ENCODE results near the gene RBM47.

Gene RBM47

GRCh38 chr4:40507977-40508376, 121.7 kb downstream of the RBM47 start:
- in situ Hi-C loops (cut with MboI; ENCODE audit: low pct_unique_long_range_greater_than_20kb, low sequenced_read_pairs, unreplicated experiment): no loop called here
- no peak for TF ChIP-seq CTCF (IDR thresholded peaks at IDR 0.05; ENCODE audit: extremely low read depth, insufficient read depth, missing control alignments)
- no peak for DNase-seq (ENCODE audit: low spot score)

- in situ Hi-C loops (cut with MboI; ENCODE audit: low pct_unique_long_range_greater_than_20kb, low sequenced_read_pairs, unreplicated experiment): no loop called here
- no peak for TF ChIP-seq CTCF (IDR thresholded peaks at IDR 0.05; ENCODE audit: extremely low read depth, insufficient read depth, missing control alignments)
These were observed 123.2 kb downstream of the RBM47 start for GRCh38 chr4:40506492-40506891.

GRCh38 chr4:40506066-40506465, 123.6 kb downstream of the RBM47 start:
- in situ Hi-C loops (cut with MboI; ENCODE audit: low pct_unique_long_range_greater_than_20kb, low sequenced_read_pairs, unreplicated experiment): no loop called here

More at GRCh38 chr4:40506492-40506891, 123.2 kb downstream of the RBM47 start:
- DNase-seq (ENCODE audit: low spot score): no peak

GRCh38 chr4:40502934-40503333, 126.7 kb downstream of the RBM47 start:
- peak; percentile 36 for DNase-seq (ENCODE audit: low spot score)
- no peak for TF ChIP-seq CTCF (IDR thresholded peaks at IDR 0.05; ENCODE audit: extremely low read depth, insufficient read depth, missing control alignments)
- in situ Hi-C loops (cut with MboI; ENCODE audit: low pct_unique_long_range_greater_than_20kb, low sequenced_read_pairs, unreplicated experiment): no loop called here

More at GRCh38 chr4:40506066-40506465, 123.6 kb downstream of the RBM47 start:
- DNase-seq (ENCODE audit: low spot score): no peak
- no peak for TF ChIP-seq CTCF (IDR thresholded peaks at IDR 0.05; ENCODE audit: extremely low read depth, insufficient read depth, missing control alignments)

GRCh38 chr4:40502220-40502619, 127.4 kb downstream of the RBM47 start:
- no peak for TF ChIP-seq CTCF (IDR thresholded peaks at IDR 0.05; ENCODE audit: extremely low read depth, insufficient read depth, missing control alignments)
- in situ Hi-C loops (cut with MboI; ENCODE audit: low pct_unique_long_range_greater_than_20kb, low sequenced_read_pairs, unreplicated experiment): no loop called here
- DNase-seq (ENCODE audit: low spot score): no peak

- in situ Hi-C loops (cut with MboI; ENCODE audit: low pct_unique_long_range_greater_than_20kb, low sequenced_read_pairs, unreplicated experiment): no loop called here
- no peak for DNase-seq (ENCODE audit: low spot score)
- TF ChIP-seq CTCF (IDR thresholded peaks at IDR 0.05; ENCODE audit: extremely low read depth, insufficient read depth, missing control alignments): no peak
These were observed 128.9 kb downstream of the RBM47 start for GRCh38 chr4:40500781-40501180.

GRCh38 chr4:40493160-40493559, 136.5 kb downstream of the RBM47 start:
- in situ Hi-C loops (cut with MboI; ENCODE audit: low pct_unique_long_range_greater_than_20kb, low sequenced_read_pairs, unreplicated experiment): no loop called here
- TF ChIP-seq CTCF (IDR thresholded peaks at IDR 0.05; ENCODE audit: extremely low read depth, insufficient read depth, missing control alignments): no peak
- DNase-seq (ENCODE audit: low spot score): no peak

Measured in GM13977 (cell line).